Glomerular endothelial cell (primary cell): ENCODE results near the gene ITPK1. TPM values are rescaled to one million over a fixed set of nuclear protein-coding genes. Genes with fewer than 3 reads are reported as not detected.

Experiments used
- DNase-seq: peaks from one replicate; pipeline ENCODE4 v3.0.0-alpha.2; 2011; ENCODE audit warnings: low read depth, low spot score; ENCODE audit errors: extremely low read depth
- total RNA-seq: library from RNA; depleted of rRNA; stranded (reverse); fragments of >200 nt; gene quantifications from 2 replicates; pipeline ENCODE4 v1.2.3, GENCODE V29; 2015

Gene ITPK1
- total RNA-seq, 1 donor from 2014 or later, result 36.3 TPM

GRCh38 chr14:92930737-92931602 lies 184.8 kb downstream of the ITPK1 start:
- DNase-seq, result no peak

GRCh38 chr14:92929689-92930608 lies 185.8 kb downstream of the ITPK1 start:
- DNase-seq, result no peak

- no peak for DNase-seq
Observed at GRCh38 chr14:92928961-92929688, 186.6 kb downstream of the ITPK1 start.

GRCh38 chr14:92928258-92928629 lies 187.5 kb downstream of the ITPK1 start:
- no peak for DNase-seq

- DNase-seq, result no peak
Observed at GRCh38 chr14:92927349-92928257, 188.1 kb downstream of the ITPK1 start.

- no peak for DNase-seq
Observed at GRCh38 chr14:92926931-92927330, 188.8 kb downstream of the ITPK1 start.

GRCh38 chr14:92926180-92926845 lies 189.4 kb downstream of the ITPK1 start:
- DNase-seq, result no peak

- DNase-seq, result no peak
Observed at GRCh38 chr14:92925446-92925845, 190.3 kb downstream of the ITPK1 start.

- no peak for DNase-seq
Observed at GRCh38 chr14:92924247-92924646, 191.5 kb downstream of the ITPK1 start.

GRCh38 chr14:92923744-92924103 lies 192.0 kb downstream of the ITPK1 start:
- DNase-seq, result no peak

- DNase-seq, result no peak
Observed at GRCh38 chr14:92922883-92923743, 192.6 kb downstream of the ITPK1 start, which contains the start of gene CHGA. Gene CHGA, plus strand, starts transcription at chr14:92923150. Its CDS starts 210 bp downstream, at chr14:92923360.

- DNase-seq, result no peak
Observed at GRCh38 chr14:92922155-92922735, 193.5 kb downstream of the ITPK1 start.

GRCh38 chr14:92920001-92920400 lies 195.7 kb downstream of the ITPK1 start:
- no peak for DNase-seq

- no peak for DNase-seq
Observed at GRCh38 chr14:92917956-92918355, 197.8 kb downstream of the ITPK1 start.

GRCh38 chr14:92917041-92917940 lies 198.4 kb downstream of the ITPK1 start:
- DNase-seq, result no peak

GRCh38 chr14:92916201-92916600 lies 199.5 kb downstream of the ITPK1 start:
- DNase-seq, result no peak

GRCh38 chr14:92914087-92914656 lies 201.6 kb downstream of the ITPK1 start:
- no peak for DNase-seq
